Neural progenitor cell (in vitro differentiated cells): Measurements from ENCODE around the gene CFAP61. TPM values are rescaled to one million over a fixed set of nuclear protein-coding genes. Genes with fewer than 3 reads are reported as not detected.

Source experiments
- DNase-seq: peaks from one replicate; pipeline ENCODE4 v3.0.0-alpha.2; 2016; ENCODE audit warnings: low spot score
- H2AFZ ChIP-seq: fragments of 200-600 bp; sonication (generic); replicated peaks from 2 replicates; pipeline ENCODE4 v1.6.1; 2016; ENCODE audit warnings: antibody characterized with exemption
- H3F3A ChIP-seq: fragments of 200-600 bp; sonication (generic); 2 replicates; pipeline ENCODE4 v1.6.1; 2016; ENCODE audit warnings: antibody characterized with exemption, low read depth
- H3K27ac ChIP-seq: fragments of 200-600 bp; sonication (generic); 2 replicates; pipeline ENCODE4 v1.5.1; 2016; ENCODE audit warnings: mild to moderate bottlenecking
- H3K27me3 ChIP-seq: fragments of 200-600 bp; sonication (generic); 2 replicates; pipeline ENCODE4 v1.6.1; 2016; ENCODE audit warnings: mild to moderate bottlenecking, moderate library complexity
- H3K36me3 ChIP-seq: fragments of 200-600 bp; sonication (generic); 2 replicates; pipeline ENCODE4 v1.5.1; 2016
- H3K4me1 ChIP-seq: fragments of 200-600 bp; sonication (generic); 2 replicates; pipeline ENCODE4 v1.6.1; 2016; ENCODE audit warnings: mixed run types
- H3K4me2 ChIP-seq: fragments of 200-600 bp; sonication (generic); 2 replicates; pipeline ENCODE4 v1.6.1; 2016
- H3K4me3 ChIP-seq: fragments of 200-600 bp; sonication (generic); 2 replicates; pipeline ENCODE4 v1.5.1; 2016
- H3K79me2 ChIP-seq: fragments of 200-600 bp; sonication (generic); 2 replicates; pipeline ENCODE4 v1.6.1; 2016; ENCODE audit warnings: low read depth
- H3K9ac ChIP-seq: fragments of 200-600 bp; sonication (generic); 2 replicates; pipeline ENCODE4 v1.6.1; 2016
- H3K9me3 ChIP-seq: fragments of 200-600 bp; sonication (generic); 2 replicates; pipeline ENCODE4 v1.5.1; 2016; ENCODE audit warnings: low read depth
- H4K20me1 ChIP-seq: fragments of 200-600 bp; sonication (generic); 2 replicates; pipeline ENCODE4 v1.6.1; 2016; ENCODE audit warnings: low read depth
- H3K27ac Mint-ChIP-seq: 3 replicates; pipeline ENCODE4 v1.8.0; 2021; ENCODE audit warnings: mixed read lengths
- H3K27me3 Mint-ChIP-seq: 2 replicates; pipeline ENCODE4 v1.8.0; 2022; ENCODE audit warnings: low read depth, mild to moderate bottlenecking, inconsistent platforms, moderate library complexity, mixed read lengths; ENCODE audit not compliant: insufficient read depth
- H3K36me3 Mint-ChIP-seq: 3 replicates; pipeline ENCODE4 v1.8.0; 2021; ENCODE audit warnings: mixed read lengths
- H3K4me1 Mint-ChIP-seq: 3 replicates; pipeline ENCODE4 v1.8.0; 2021; ENCODE audit warnings: mixed read lengths
- H3K4me3 Mint-ChIP-seq: 3 replicates; pipeline ENCODE4 v1.8.0; 2021; ENCODE audit warnings: mild to moderate bottlenecking, moderate library complexity, mixed read lengths
- H3K9me3 Mint-ChIP-seq: 3 replicates; pipeline ENCODE4 v1.8.0; 2020; ENCODE audit warnings: mixed read lengths
- CTCF ChIP-seq: fragments of 200-600 bp; sonication (generic); IDR thresholded peaks from 2 replicates; pipeline ENCODE4 v1.5.1; 2017; ENCODE audit warnings: antibody characterized with exemption, mild to moderate bottlenecking
- EZH2 ChIP-seq: fragments of 200-600 bp; sonication (generic); IDR thresholded peaks from 2 replicates; pipeline ENCODE4 v1.6.1; 2017; ENCODE audit warnings: antibody characterized with exemption, mild to moderate bottlenecking, moderate library complexity
- EZH2phosphoT487 ChIP-seq: fragments of 200-600 bp; sonication (generic); IDR thresholded peaks from 2 replicates; pipeline ENCODE4 v1.6.1; 2017; ENCODE audit warnings: antibody characterized with exemption
- total RNA-seq: library from RNA; depleted of rRNA; stranded (reverse); fragments of >200 nt; gene quantifications from 2 replicates; pipeline ENCODE4 v1.2.3, GENCODE V29; 2015; ENCODE audit warnings: low replicate concordance

CFAP61 gene
- total RNA-seq, 1 donor from 2014 or later, result not detected

GRCh38 chr20:20338133-20338730 is 285.9 kb downstream of the CFAP61 start:
- Histone ChIP-seq H3K36me3 (no peaks in the 10 kb centered on the region), H3K27me3 (no peaks in the 10 kb centered on the region), H3K9me3 (no peaks in the 10 kb centered on the region), H3F3A (no peaks in the 10 kb centered on the region), H3K4me1 (no peaks in the 10 kb centered on the region), H3K79me2 (no peaks in the 10 kb centered on the region), H3K4me2 (no peak overlapping the region), H3K27ac (no peak overlapping the region), H4K20me1 (no peaks in the 10 kb centered on the region), H3K4me3 (no peak overlapping the region), H3K9ac (no peak overlapping the region), H2AFZ (no peak overlapping the region)
- Mint-ChIP-seq H3K4me3 (no peak overlapping the region), H3K9me3 (peaks cover 7% of the 10 kb centered on the region), H3K27ac (no peak overlapping the region), H3K36me3 (no peaks in the 10 kb centered on the region), H3K4me1 (peaks cover 3% of the 10 kb centered on the region), H3K27me3 (peaks cover 3% of the 10 kb centered on the region)
- no peak for TF ChIP-seq CTCF
- no peak for TF ChIP-seq EZH2
- TF ChIP-seq EZH2phosphoT487, result no peak
- no peak for DNase-seq

DNA sequence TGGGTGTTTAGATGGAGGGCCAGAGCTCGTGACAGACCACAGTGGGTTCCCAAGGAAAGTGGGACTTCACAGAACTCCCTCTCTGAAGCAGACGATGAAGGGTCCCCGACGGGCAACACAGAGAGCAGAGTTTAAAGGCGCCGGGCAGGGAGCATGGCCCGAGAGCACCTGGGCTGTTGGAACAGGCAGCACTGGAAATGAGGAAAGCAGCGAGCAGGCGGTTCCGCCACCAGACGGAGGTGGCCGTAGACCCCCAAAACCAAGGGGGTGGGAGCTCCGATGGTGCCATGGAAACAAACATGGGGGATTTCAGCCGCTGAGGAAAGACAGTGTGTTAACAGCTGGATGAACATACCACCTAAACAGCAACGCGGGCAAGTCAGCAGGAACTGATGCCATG is 288.1 kb downstream of the CFAP61 start:
- H3K36me3 ChIP-seq, result no peaks in the 10 kb centered on the region
- no peak overlapping the region for H3K9ac ChIP-seq
- Mint-ChIP-seq H3K4me1 (peaks cover 3% of the 10 kb centered on the region), H3K27ac (no peak overlapping the region), H3K36me3 (no peaks in the 10 kb centered on the region), H3K27me3 (peaks cover 2% of the 10 kb centered on the region), H3K4me3 (no peak overlapping the region), H3K9me3 (peaks cover 5% of the 10 kb centered on the region)
- no peak overlapping the region for H3K4me2 ChIP-seq
- no peaks in the 10 kb centered on the region for H3K9me3 ChIP-seq
- H3K4me1 ChIP-seq, result no peaks in the 10 kb centered on the region
- no peak overlapping the region for H3K27ac ChIP-seq
- H4K20me1 ChIP-seq, result no peaks in the 10 kb centered on the region
- no peaks in the 10 kb centered on the region for H3K79me2 ChIP-seq
- no peaks in the 10 kb centered on the region for H3K27me3 ChIP-seq
- no peaks in the 10 kb centered on the region for H3F3A ChIP-seq
- H3K4me3 ChIP-seq, result no peak overlapping the region
- no peak for DNase-seq
- no peak for TF ChIP-seq EZH2
- H2AFZ ChIP-seq, result no peak overlapping the region

- H3K4me2 ChIP-seq, result no peak overlapping the region
- no peaks in the 10 kb centered on the region for H3K36me3 ChIP-seq
- H3K27ac ChIP-seq, result no peak overlapping the region
- no peaks in the 10 kb centered on the region for H4K20me1 ChIP-seq
- H3K9ac ChIP-seq, result no peak overlapping the region
- H3K4me3 Mint-ChIP-seq, result no peak overlapping the region
- no peaks in the 10 kb centered on the region for H3K36me3 Mint-ChIP-seq
- H2AFZ ChIP-seq, result no peak overlapping the region
- DNase-seq, result no peak
- H3K4me3 ChIP-seq, result no peak overlapping the region
- H3K27me3 ChIP-seq, result no peaks in the 10 kb centered on the region
- H3K27me3 Mint-ChIP-seq, result no peaks in the 10 kb centered on the region
- H3K4me1 Mint-ChIP-seq, result peaks cover 3% of the 10 kb centered on the region
- no peaks in the 10 kb centered on the region for H3K79me2 ChIP-seq
- peaks cover 3% of the 10 kb centered on the region for H3K9me3 Mint-ChIP-seq
- H3K4me1 ChIP-seq, result no peaks in the 10 kb centered on the region
- no peaks in the 10 kb centered on the region for H3F3A ChIP-seq
- no peak overlapping the region for H3K27ac Mint-ChIP-seq
- no peak for TF ChIP-seq EZH2phosphoT487
- no peak for TF ChIP-seq CTCF
- no peak for TF ChIP-seq EZH2
- no peaks in the 10 kb centered on the region for H3K9me3 ChIP-seq
These were observed 289.0 kb downstream of the CFAP61 start for GRCh38 chr20:20341371-20341770.

DNA sequence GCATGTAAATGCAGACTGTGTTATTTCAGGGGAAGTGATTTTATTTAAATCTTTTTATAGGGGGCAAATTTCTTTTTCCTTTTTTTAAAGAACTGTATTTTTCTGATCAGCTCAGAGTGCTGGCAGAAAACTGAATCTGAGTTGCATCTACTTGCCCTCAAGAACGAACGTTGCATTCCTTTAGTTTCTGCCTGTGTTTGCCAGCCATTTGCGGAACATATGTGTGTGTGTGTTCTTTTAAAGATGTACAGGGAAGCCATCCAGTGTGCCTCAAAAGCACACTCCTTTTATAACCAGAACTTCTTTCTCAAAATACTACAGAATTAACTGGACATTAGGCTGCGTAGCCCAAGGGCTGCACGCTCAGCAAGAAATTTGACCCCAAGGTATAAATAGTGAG is 289.7 kb downstream of the CFAP61 start:
- no peak for DNase-seq
- Mint-ChIP-seq H3K36me3 (no peaks in the 10 kb centered on the region), H3K27ac (peak overlapping the region; percentile 66), H3K27me3 (no peaks in the 10 kb centered on the region), H3K4me1 (peaks cover 3% of the 10 kb centered on the region), H3K4me3 (no peak overlapping the region), H3K9me3 (peaks cover under 1% of the 10 kb centered on the region)
- no peak overlapping the region for H3K9ac ChIP-seq
- peak overlapping the region; percentile 54 for H2AFZ ChIP-seq
- no peaks in the 10 kb centered on the region for H3K4me1 ChIP-seq
- H3K9me3 ChIP-seq, result no peaks in the 10 kb centered on the region
- TF ChIP-seq EZH2, result no peak
- TF ChIP-seq EZH2phosphoT487, result no peak
- no peak for TF ChIP-seq CTCF
- no peaks in the 10 kb centered on the region for H3K79me2 ChIP-seq
- H4K20me1 ChIP-seq, result no peaks in the 10 kb centered on the region
- no peaks in the 10 kb centered on the region for H3K36me3 ChIP-seq
- H3K27ac ChIP-seq, result no peak overlapping the region
- H3K4me2 ChIP-seq, result no peak overlapping the region
- no peaks in the 10 kb centered on the region for H3K27me3 ChIP-seq
- no peaks in the 10 kb centered on the region for H3F3A ChIP-seq
- no peak overlapping the region for H3K4me3 ChIP-seq
